ENCODE results near the gene XXYLT1.

XXYLT1 gene

GRCh38 chr3:195028877-195029606, 241.9 kb downstream of the XXYLT1 start:
- no peak for ATAC-seq (ENCODE audit: low read depth)
- DNase-seq (ENCODE audit: low spot score): no peak

DNA sequence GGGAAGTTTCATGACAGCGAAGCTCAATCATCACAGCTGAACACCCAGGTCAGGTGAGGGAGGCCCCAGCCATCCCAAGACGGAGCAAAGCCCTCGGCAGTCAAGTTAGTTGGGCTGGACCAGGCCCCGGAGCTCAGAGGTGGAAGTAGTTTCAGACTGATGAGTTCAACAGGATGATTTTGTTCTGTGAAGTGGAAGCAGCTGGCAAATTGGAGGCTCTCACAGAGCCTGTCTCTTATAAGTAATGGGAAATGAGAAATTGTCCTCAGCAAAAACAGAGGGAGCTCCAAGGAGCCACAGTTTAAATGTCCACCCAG, 245.1 kb downstream of the XXYLT1 start:
- DNase-seq (ENCODE audit: low spot score) (peak; percentile 38), ATAC-seq (ENCODE audit: low read depth) (no peak)
- Histone ChIP-seq H3K4me3 (ENCODE audit: severe bottlenecking) (no peak overlapping the region), H3K9me3 (ENCODE audit: severe bottlenecking) (no peaks in the 10 kb centered on the region), H3K4me1 (ENCODE audit: insufficient read depth, poor library complexity, severe bottlenecking) (peaks cover 7% of the 10 kb centered on the region), H3K27ac (ENCODE audit: poor library complexity, severe bottlenecking) (no peak overlapping the region), H3K27me3 (ENCODE audit: insufficient read depth, poor library complexity, severe bottlenecking) (no peaks in the 10 kb centered on the region), H3K36me3 (ENCODE audit: low read depth) (no peaks in the 10 kb centered on the region)
- TF ChIP-seq CTCF (IDR thresholded peaks at IDR 0.05; ENCODE audit: poor library complexity, severe bottlenecking): no peak

More at GRCh38 chr3:195028877-195029606, 241.9 kb downstream of the XXYLT1 start:
- no peaks in the 10 kb centered on the region for H3K27me3 ChIP-seq (ENCODE audit: insufficient read depth, poor library complexity, severe bottlenecking)
- H3K9me3 ChIP-seq (ENCODE audit: severe bottlenecking): no peaks in the 10 kb centered on the region
- no peak for TF ChIP-seq CTCF (IDR thresholded peaks at IDR 0.05; ENCODE audit: poor library complexity, severe bottlenecking)
- no peak overlapping the region for H3K27ac ChIP-seq (ENCODE audit: poor library complexity, severe bottlenecking)
- no peak overlapping the region for H3K4me3 ChIP-seq (ENCODE audit: severe bottlenecking)
- H3K4me1 ChIP-seq (ENCODE audit: insufficient read depth, poor library complexity, severe bottlenecking): peaks cover 37% of the 10 kb centered on the region
- H3K36me3 ChIP-seq (ENCODE audit: low read depth): no peaks in the 10 kb centered on the region

DNA sequence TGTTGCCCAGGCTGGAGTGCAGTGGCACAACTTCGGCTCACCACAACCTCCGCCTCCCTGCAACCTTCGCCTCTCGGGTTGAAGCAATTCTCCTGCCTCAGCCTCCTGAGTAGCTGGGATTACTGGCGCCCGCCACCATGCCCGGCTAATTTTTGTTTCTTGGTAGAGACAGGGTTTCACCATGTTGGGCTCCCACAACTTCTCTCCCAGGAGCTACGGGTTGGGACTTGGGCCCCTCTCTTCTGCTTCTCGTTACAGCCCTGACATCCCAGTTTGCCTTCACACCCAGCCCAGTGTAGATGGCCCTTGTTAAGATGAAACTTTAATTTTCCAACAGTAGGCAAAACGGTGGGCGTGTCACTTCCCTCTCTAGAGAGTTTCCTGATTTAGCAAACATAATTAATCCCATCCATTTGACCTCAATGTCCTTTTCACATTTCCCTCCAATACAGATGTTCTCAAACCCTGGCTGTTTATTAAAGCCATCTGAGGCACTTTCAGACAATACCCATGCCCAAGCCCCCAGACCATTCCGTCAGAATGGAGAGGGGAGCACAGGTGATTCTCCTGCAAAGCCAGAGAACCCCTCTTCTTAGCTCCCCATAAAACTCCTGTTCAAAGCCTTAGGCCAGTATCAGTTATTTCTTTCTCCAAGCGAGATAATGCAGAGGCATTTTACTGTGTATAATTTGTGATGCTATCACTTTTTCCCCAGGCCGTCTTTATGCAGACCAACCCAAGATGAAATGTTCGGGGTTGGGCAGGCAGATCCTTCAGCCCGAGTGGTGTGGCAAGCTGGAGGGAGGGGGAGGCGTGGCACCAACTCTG, 245.7 kb downstream of the XXYLT1 start:
- ATAC-seq (ENCODE audit: low read depth): no peak
- Histone ChIP-seq H3K36me3 (ENCODE audit: low read depth) (no peaks in the 10 kb centered on the region), H3K27ac (ENCODE audit: poor library complexity, severe bottlenecking) (no peak overlapping the region), H3K9me3 (ENCODE audit: severe bottlenecking) (no peaks in the 10 kb centered on the region), H3K27me3 (ENCODE audit: insufficient read depth, poor library complexity, severe bottlenecking) (no peaks in the 10 kb centered on the region), H3K4me3 (ENCODE audit: severe bottlenecking) (no peak overlapping the region), H3K4me1 (ENCODE audit: insufficient read depth, poor library complexity, severe bottlenecking) (peaks cover 2% of the 10 kb centered on the region)
- TF ChIP-seq CTCF (IDR thresholded peaks at IDR 0.05; ENCODE audit: poor library complexity, severe bottlenecking): no peak
- DNase-seq (ENCODE audit: low spot score): peak; percentile 28

- no peak for ATAC-seq (ENCODE audit: low read depth)
- no peak overlapping the region for H3K27ac ChIP-seq (ENCODE audit: poor library complexity, severe bottlenecking)
Measured at GRCh38 chr3:195023989-195024388, 247.0 kb downstream of the XXYLT1 start.

More at GRCh38 chr3:195023989-195024388, 247.0 kb downstream of the XXYLT1 start:
- H3K4me3 ChIP-seq (ENCODE audit: severe bottlenecking): no peak overlapping the region
- no peaks in the 10 kb centered on the region for H3K36me3 ChIP-seq (ENCODE audit: low read depth)
- no peak for DNase-seq (ENCODE audit: low spot score)
- H3K9me3 ChIP-seq (ENCODE audit: severe bottlenecking): no peaks in the 10 kb centered on the region
- no peaks in the 10 kb centered on the region for H3K27me3 ChIP-seq (ENCODE audit: insufficient read depth, poor library complexity, severe bottlenecking)
- H3K4me1 ChIP-seq (ENCODE audit: insufficient read depth, poor library complexity, severe bottlenecking): no peaks in the 10 kb centered on the region
- TF ChIP-seq CTCF (IDR thresholded peaks at IDR 0.05; ENCODE audit: poor library complexity, severe bottlenecking): no peak

All from RWPE2 (cell line).